AG04450 (cell line): ENCODE measurements around the gene EGF. TPM values are rescaled to one million over a fixed set of nuclear protein-coding genes. Genes with fewer than 3 reads are reported as not detected.

Experiments
- CTCF ChIA-PET: fragments of 300-600, 350-600 bp; formaldehyde crosslinking; extraction: SDS; loops from one replicate; lab custom pipeline; 2022; ENCODE audit warnings: antibody characterized with exemption, inconsistent platforms; lab: Charles Lee
- POLR2A ChIA-PET: fragments of 350-600 bp; formaldehyde crosslinking; extraction: SDS; loops from one replicate; lab custom pipeline; 2021; ENCODE audit warnings: antibody characterized with exemption, inconsistent platforms; lab: Yijun Ruan, JAX
- DNase-seq: peaks from one replicate; pipeline ENCODE4 v3.0.0-alpha.2; 2011; ENCODE audit warnings: low read depth, low spot score
- H3K27ac ChIP-seq: one replicate; pipeline ENCODE4 v1.5.1; 2012; ENCODE audit warnings: low read depth, low read length, control low read depth
- H3K27me3 ChIP-seq: one replicate; pipeline ENCODE4 v1.6.0; 2012; ENCODE audit warnings: low read length; ENCODE audit not compliant: control insufficient read depth, insufficient read depth
- H3K4me3 ChIP-seq: 2 replicates; pipeline ENCODE4 v1.5.1; 2011; ENCODE audit warnings: mild to moderate bottlenecking, low read depth, low read length, control low read depth
- H3K9me3 ChIP-seq: 2 replicates; pipeline ENCODE4 v1.5.1; 2012; ENCODE audit warnings: low read length; ENCODE audit not compliant: control insufficient read depth, insufficient read depth
- polyA plus RNA-seq: library from polyadenylated mRNA; depleted of rRNA; stranded (reverse); fragments of >200 nt; gene quantifications from 2 replicates; pipeline ENCODE4 v1.2.3, GENCODE V29; 2011
- TF ChIP-seq, protein P1 (sequence below): IDR thresholded peaks from 2 replicates; pipeline ENCODE4 v1.5.1; 2011; ENCODE audit warnings: low read depth, low read length, control low read depth, inconsistent platforms

The EGF gene
- polyA plus RNA-seq, 1 experiment: 0.14 TPM

DNA sequence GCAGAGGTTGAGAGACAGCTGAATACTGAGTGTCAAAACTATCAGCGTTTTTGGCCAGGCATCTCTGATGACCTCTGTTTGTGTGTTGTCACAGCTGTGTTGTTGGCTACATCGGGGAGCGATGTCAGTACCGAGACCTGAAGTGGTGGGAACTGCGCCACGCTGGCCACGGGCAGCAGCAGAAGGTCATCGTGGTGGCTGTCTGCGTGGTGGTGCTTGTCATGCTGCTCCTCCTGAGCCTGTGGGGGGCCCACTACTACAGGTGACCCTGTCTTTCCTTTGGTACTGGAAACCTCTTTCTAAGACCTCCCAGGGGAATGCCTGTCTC is 86.9 kb downstream of the EGF start:
- no peaks in the 10 kb centered on the region for H3K27me3 ChIP-seq
- H3K9me3 ChIP-seq: no peaks in the 10 kb centered on the region
- no peak for DNase-seq
- H3K27ac ChIP-seq: no peak overlapping the region
- CTCF ChIA-PET: interaction anchor here (0.6 to 22.0 kb wide), 17 partner anchors 10 to 1580 kb away, joined by 3 to 818 read pairs (median 5); no protein-coding TSS in a partner anchor
- POLR2A ChIA-PET: no interaction called here
- TF ChIP-seq, protein P1, sequence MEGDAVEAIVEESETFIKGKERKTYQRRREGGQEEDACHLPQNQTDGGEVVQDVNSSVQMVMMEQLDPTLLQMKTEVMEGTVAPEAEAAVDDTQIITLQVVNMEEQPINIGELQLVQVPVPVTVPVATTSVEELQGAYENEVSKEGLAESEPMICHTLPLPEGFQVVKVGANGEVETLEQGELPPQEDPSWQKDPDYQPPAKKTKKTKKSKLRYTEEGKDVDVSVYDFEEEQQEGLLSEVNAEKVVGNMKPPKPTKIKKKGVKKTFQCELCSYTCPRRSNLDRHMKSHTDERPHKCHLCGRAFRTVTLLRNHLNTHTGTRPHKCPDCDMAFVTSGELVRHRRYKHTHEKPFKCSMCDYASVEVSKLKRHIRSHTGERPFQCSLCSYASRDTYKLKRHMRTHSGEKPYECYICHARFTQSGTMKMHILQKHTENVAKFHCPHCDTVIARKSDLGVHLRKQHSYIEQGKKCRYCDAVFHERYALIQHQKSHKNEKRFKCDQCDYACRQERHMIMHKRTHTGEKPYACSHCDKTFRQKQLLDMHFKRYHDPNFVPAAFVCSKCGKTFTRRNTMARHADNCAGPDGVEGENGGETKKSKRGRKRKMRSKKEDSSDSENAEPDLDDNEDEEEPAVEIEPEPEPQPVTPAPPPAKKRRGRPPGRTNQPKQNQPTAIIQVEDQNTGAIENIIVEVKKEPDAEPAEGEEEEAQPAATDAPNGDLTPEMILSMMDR: no peak
- no peak overlapping the region for H3K4me3 ChIP-seq

GRCh38 chr4:110002326-110002725 is 89.6 kb downstream of the EGF start:
- no peak overlapping the region for H3K4me3 ChIP-seq
- ChIA-PET POLR2A (no interaction called here), CTCF (interaction anchor here (0.6 to 22.0 kb wide), 5 partner anchors 12 to 510 kb away, joined by 3 to 818 read pairs (median 4); no protein-coding TSS in a partner anchor)
- DNase-seq: no peak
- no peaks in the 10 kb centered on the region for H3K27me3 ChIP-seq
- no peaks in the 10 kb centered on the region for H3K9me3 ChIP-seq
- H3K27ac ChIP-seq: no peak overlapping the region
- TF ChIP-seq, protein P1: no peak

DNA sequence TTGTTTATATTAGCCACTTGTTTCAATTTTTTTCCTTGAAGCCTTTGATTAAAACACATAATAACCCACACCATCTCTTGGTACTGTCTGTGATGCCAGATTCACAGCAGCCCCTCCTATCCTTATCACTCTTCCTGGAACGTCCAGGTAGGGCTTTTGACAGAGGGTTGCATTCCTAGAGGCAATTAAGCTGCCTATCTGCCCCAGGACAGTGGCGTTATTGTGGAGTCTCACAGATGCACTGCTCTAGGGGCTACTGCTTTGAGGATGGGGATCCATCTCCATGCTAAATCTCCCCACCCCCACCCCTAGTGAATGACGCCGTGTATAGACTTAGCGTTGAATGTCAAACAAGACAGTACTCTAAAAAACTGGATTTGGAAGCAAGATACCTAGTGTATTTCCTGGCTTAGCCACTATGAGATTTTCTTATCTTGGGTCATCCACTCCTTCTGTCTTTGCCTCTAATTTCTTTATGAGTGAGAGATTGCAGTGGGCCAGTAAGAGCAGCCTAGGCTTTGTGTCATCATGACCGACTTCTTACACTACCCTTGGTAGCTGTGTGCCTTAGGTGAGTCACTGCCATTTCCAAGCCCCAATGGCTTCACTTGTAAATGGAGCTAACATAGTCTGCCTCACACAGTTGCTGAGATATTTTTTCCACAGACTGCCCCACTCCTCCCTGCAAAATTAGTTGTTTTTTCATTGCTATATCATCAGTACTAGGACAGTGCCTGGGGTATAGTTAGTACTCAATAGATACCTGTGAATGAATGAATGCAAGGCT is 90.9 kb downstream of the EGF start:
- H3K9me3 ChIP-seq: no peaks in the 10 kb centered on the region
- no peak for DNase-seq
- CTCF ChIA-PET: interaction anchor here (1.2 to 22.0 kb wide), 3 partner anchors 208 to 509 kb away, joined by 3 to 818 read pairs (median 9); no protein-coding TSS in a partner anchor
- TF ChIP-seq, protein P1: no peak
- no peaks in the 10 kb centered on the region for H3K27me3 ChIP-seq
- no peak overlapping the region for H3K4me3 ChIP-seq
- H3K27ac ChIP-seq: no peak overlapping the region
- POLR2A ChIA-PET: no interaction called here

DNA sequence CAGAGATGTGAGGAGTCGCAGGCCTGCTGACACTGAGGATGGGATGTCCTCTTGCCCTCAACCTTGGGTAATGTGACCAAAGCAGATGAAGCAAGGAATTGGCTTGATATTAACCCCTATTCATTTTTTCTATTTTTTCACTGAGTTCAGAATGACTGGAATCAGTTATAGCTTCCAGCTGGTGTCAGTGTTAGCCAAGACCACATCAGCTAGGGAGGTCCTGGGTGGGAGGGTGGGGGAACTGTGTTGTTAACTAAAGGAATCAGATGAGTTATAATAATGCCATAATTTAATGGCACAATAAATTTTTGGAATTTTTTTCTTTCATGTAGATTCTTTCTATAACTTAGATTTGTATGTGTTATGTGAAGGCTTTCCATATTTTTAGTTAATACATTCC is 91.9 kb downstream of the EGF start:
- Histone ChIP-seq H3K9me3 (no peaks in the 10 kb centered on the region), H3K27ac (no peak overlapping the region), H3K4me3 (no peak overlapping the region), H3K27me3 (no peaks in the 10 kb centered on the region)
- POLR2A ChIA-PET: no interaction called here
- TF ChIP-seq, protein P1: no peak
- CTCF ChIA-PET: interaction anchor here (1.2 to 22.0 kb wide), 4 partner anchors 204 to 508 kb away, joined by 3 to 818 read pairs (median 7); no protein-coding TSS in a partner anchor
- DNase-seq: no peak

DNA sequence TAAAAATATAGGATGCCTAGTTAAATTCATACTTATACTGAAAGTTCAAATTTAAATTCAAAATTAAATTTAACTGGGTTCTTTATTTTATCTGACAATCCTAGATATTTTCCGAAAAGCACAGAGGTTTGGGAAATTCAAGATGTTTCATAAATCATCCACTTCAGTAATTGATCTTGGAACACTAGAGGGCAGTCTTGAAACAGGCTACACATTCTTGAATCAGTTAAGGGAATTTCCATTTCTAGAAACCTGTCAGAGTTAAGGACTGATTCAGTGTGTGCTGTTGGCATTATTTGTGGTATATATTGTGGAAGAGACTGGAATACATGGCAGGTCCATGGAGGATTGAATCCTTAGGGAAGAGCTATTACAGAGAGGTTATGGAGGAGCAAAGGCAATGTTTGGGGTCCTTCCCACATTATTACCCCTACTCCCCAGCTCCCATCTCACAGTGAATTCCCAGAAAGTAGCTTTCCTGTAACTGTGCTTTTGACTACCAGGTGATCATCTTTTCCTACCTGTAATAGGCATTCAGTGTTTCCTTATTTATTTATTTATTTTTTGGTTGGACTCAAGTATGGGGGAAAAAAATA is 92.9 kb downstream of the EGF start:
- H3K27me3 ChIP-seq: no peaks in the 10 kb centered on the region
- TF ChIP-seq, protein P1: peak; percentile 82
- no peak overlapping the region for H3K4me3 ChIP-seq
- no peak overlapping the region for H3K27ac ChIP-seq
- DNase-seq: peak; percentile 43
- CTCF ChIA-PET: interaction anchor here (0.5 to 22.0 kb wide), 39 partner anchors 11 to 543 kb away, joined by 3 to 818 read pairs (median 4); partner anchors contain the start of gene ELOVL6
- POLR2A ChIA-PET: no interaction called here
- no peaks in the 10 kb centered on the region for H3K9me3 ChIP-seq
